Neutrophil (primary cell): ENCODE measurements around the gene DOCK3.

Experiments used
- H3K27ac ChIP-seq: fragments of 200-600 bp; sonication (generic); 2 replicates; pipeline ENCODE4 v1.5.1; 2016; ENCODE audit warnings: mild to moderate bottlenecking, moderate library complexity
- H3K27me3 ChIP-seq: fragments of 200-600 bp; sonication (generic); 2 replicates; pipeline ENCODE4 v1.6.0; 2016; ENCODE audit warnings: mild to moderate bottlenecking
- H3K36me3 ChIP-seq: fragments of 200-600 bp; sonication (generic); 2 replicates; pipeline ENCODE4 v1.5.1; 2017
- H3K4me1 ChIP-seq, 2 experiments: fragments of 200-600 bp in 1 of 2; sonication (generic) in 1 of 2; 1 replicate in 1 of 2; 2 replicates in 1 of 2; pipeline versions ENCODE4 v1.5.1 to v1.6.1; 2013 to 2016; ENCODE audit warnings: low read depth in 1 of 2, low read length in 1 of 2, mild to moderate bottlenecking in 1 of 2, moderate library complexity in 1 of 2; ENCODE audit not compliant: control insufficient read depth in 1 of 2, insufficient read depth in 1 of 2
- H3K4me3 ChIP-seq, 2 experiments: fragments of 200-600 bp in 1 of 2; sonication (generic) in 1 of 2; 1 replicate in 1 of 2; 2 replicates in 1 of 2; pipeline ENCODE4 v1.5.1; 2013 to 2016; ENCODE audit warnings: low read depth in 1 of 2, low read length in 1 of 2, mild to moderate bottlenecking in 1 of 2, moderate library complexity in 1 of 2
- H3K9me3 ChIP-seq: fragments of 200-600 bp; sonication (generic); 2 replicates; pipeline ENCODE4 v1.5.1; 2016
- TF ChIP-seq, protein P1 (sequence below): fragments of 200-600 bp; sonication (generic); IDR thresholded peaks from 2 replicates; pipeline ENCODE4 v1.5.1; 2016; ENCODE audit warnings: antibody characterized with exemption

Gene DOCK3

DNA sequence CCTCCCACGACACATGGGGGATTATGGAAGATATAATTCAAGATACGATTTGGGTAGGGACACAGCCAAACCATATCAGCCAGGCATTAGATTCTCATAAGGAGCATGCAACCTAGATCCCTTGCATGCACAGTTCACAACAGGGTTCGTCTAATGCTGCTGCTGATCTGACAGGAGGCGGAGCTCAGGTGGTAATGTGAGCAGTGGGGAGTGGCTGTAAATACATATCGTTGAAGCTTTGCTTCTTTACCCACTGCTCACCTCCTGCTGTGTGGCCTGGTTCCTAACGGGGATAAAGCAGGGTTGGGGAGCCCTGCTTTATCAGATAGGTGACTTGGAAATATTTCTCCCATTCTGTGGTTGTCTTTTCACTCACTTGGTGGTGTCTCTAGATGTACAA lies 14.8 kb downstream of the DOCK3 start:
- no peaks in the 10 kb centered on the region for H3K36me3 ChIP-seq
- H3K4me1 ChIP-seq: no peaks in the 10 kb centered on the region
- no peak overlapping the region for H3K4me3 ChIP-seq
- peaks cover 13% of the 10 kb centered on the region for H3K27me3 ChIP-seq
- TF ChIP-seq, protein P1, sequence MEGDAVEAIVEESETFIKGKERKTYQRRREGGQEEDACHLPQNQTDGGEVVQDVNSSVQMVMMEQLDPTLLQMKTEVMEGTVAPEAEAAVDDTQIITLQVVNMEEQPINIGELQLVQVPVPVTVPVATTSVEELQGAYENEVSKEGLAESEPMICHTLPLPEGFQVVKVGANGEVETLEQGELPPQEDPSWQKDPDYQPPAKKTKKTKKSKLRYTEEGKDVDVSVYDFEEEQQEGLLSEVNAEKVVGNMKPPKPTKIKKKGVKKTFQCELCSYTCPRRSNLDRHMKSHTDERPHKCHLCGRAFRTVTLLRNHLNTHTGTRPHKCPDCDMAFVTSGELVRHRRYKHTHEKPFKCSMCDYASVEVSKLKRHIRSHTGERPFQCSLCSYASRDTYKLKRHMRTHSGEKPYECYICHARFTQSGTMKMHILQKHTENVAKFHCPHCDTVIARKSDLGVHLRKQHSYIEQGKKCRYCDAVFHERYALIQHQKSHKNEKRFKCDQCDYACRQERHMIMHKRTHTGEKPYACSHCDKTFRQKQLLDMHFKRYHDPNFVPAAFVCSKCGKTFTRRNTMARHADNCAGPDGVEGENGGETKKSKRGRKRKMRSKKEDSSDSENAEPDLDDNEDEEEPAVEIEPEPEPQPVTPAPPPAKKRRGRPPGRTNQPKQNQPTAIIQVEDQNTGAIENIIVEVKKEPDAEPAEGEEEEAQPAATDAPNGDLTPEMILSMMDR: no peak
- H3K27ac ChIP-seq: no peak overlapping the region
- no peaks in the 10 kb centered on the region for H3K9me3 ChIP-seq

DNA sequence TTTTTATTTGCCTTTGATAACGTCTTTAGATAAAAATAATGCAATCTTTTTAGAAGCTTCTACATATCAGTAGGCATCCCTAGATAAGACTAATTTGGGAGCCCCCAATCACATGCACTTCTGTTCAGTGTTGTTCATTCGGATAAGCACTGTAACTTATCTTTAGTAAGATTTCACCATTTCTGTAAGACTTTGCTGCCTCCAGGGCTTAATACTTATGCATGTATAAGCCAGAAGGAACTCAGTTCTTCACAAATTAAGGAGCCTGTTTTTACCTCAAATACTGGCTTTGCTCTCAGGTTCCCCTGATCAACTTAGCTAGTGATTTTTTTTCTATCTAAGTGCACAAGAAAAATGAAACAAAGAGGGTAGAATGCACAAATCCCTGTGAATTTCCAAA lies 20.3 kb downstream of the DOCK3 start:
- H3K9me3 ChIP-seq: no peaks in the 10 kb centered on the region
- no peak overlapping the region for H3K4me3 ChIP-seq
- no peak overlapping the region for H3K27ac ChIP-seq
- TF ChIP-seq, protein P1: no peak
- H3K27me3 ChIP-seq: no peaks in the 10 kb centered on the region
- no peaks in the 10 kb centered on the region for H3K36me3 ChIP-seq
- H3K4me1 ChIP-seq: no peaks in the 10 kb centered on the region

DNA sequence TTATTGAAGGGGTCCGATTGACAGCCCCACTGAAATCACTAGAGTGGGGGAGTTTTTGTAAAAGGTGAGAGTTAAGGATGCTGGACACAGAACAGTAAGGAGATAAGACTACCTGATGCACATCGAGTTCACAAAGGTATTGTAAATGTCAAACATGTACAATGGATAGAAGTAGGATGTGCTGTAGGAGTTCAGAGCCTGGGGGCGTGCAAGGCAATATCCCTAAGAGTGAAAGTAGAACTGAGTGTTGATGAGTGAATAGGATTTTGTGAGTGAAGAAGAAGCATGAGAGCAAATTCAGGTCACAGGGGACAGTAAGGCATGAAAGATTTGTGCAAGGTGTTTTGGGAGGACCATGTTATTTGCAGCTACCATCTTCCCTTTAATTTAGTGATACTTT lies 21.5 kb downstream of the DOCK3 start:
- H3K27ac ChIP-seq: no peak overlapping the region
- H3K36me3 ChIP-seq: no peaks in the 10 kb centered on the region
- H3K4me3 ChIP-seq: no peak overlapping the region
- no peaks in the 10 kb centered on the region for H3K4me1 ChIP-seq
- H3K27me3 ChIP-seq: no peaks in the 10 kb centered on the region
- TF ChIP-seq, protein P1: no peak
- H3K9me3 ChIP-seq: no peaks in the 10 kb centered on the region

DNA sequence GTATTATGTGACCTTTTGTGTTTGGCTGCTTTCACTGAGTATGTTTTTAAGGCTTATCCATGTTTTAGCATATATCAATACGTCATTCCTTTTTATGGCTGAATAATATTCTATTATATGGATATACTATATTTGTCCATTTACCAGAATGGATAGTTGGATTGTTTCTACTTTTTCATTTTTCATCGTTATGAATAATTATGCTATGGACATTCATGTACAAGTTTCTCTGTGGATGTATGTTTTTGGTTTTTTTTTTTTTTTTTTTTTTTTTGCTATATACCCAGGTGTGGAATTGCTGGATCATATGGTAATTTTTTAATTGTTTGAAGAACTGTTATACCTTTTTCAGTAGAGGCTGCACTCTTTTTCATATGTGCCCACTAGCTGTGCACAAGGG lies 23.5 kb downstream of the DOCK3 start:
- Histone ChIP-seq H3K27me3 (no peaks in the 10 kb centered on the region), H3K27ac (no peak overlapping the region), H3K36me3 (no peaks in the 10 kb centered on the region), H3K9me3 (no peaks in the 10 kb centered on the region), H3K4me3 (no peak overlapping the region), H3K4me1 (no peaks in the 10 kb centered on the region)
- TF ChIP-seq, protein P1: no peak

DNA sequence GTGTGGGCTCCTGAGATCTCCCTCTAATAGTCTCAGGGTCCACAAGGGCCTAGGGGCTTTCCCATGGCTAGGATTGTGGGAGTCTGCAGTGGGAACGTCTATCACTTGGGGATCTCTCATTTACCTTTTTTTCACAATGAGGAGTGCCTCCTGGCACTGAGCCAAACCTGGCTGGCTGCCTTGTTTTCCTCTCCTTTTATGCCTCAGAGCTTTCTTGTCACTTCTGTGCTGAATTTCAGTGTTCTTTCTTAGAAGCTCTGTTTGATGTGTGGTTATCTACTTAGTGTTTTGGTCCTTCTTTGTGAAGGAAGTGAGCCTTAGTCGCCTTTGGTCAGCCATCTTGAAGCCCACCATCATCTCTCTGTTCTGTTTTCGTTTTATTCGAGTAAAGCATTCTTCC lies 33.9 kb downstream of the DOCK3 start:
- H3K27ac ChIP-seq: no peak overlapping the region

More for the DNA sequence above, 33.9 kb downstream of the DOCK3 start:
- no peaks in the 10 kb centered on the region for H3K27me3 ChIP-seq
- H3K36me3 ChIP-seq: no peaks in the 10 kb centered on the region
- H3K4me1 ChIP-seq: no peaks in the 10 kb centered on the region
- H3K4me3 ChIP-seq: no peak overlapping the region
- H3K9me3 ChIP-seq: no peaks in the 10 kb centered on the region
- TF ChIP-seq, protein P1: no peak
